Hematopoietic multipotent progenitor cell treated with erythropoietin and hydrocortisone succinate and interleukin-3 and kit ligand, for 6 days (in vitro differentiated cells): ENCODE measurements around the gene EML5.
A peak's percentile ranks its signal among the peaks of the same experiment; 100 is the strongest.
"Not testable (repeated sequence)": the region's sequence is repeated elsewhere in the genome, so short reads cannot be mapped to it uniquely, and the experiment has no call there.

Experiments used
- DNase-seq: peaks from one replicate; pipeline ENCODE4 v3.0.0-alpha.2; 2015

EML5 gene

DNA sequence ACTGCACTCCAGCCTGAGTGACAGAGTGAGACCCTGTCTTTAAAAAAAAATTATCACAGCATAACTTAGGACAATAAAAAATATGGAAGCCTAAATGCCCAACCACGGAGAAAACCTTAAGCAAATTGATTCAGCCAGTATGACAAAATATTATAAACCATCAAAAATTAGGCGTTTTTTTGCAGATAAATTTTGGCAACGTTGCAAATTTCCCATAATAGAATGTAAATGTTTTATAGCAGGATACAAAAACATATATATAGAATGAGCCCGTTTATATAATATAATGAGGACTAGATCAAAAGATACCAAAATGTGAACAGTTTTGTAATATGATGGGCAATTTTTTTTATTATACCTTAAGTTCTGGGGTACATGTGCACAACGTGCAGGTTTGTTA lies 6.8 kb upstream of the EML5 start:
- no peak for DNase-seq

DNA sequence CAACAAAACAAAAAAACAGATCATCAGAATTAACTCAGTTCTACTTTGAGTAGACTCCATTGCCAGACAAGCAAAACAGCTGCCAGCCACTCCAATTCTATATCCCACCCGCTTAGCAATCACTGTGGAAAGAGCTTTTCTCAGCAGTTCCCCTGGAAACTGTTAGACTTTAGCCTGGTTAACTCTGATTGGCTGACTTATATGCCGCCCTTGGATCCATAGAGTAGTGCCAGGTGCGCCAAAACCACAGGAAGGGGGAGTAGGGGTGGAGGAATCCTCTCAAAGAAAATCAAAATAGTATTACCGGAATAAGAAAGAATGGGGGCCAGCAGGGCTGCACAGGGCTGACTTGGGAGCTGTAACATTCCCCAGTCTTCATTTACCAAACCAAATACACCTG lies 5.4 kb upstream of the EML5 start:
- DNase-seq: no peak

DNA sequence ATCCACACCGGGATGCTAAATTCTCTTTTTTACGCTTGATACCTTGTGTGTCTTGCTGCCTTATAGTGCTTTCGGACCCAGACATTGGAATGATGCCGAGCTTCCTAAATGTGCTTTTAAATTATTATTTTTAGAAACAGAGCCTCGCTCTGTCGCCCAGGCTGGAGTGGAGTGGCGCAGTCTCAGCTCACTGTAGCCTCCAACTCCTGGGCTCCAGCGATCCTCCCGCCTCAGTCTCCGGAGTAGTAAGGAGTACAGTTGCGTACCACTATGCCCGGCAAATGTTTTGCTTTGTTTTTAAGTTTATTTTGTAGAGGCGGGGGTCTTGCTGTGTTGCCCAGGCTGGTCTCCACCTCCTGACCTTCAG lies 489 bp upstream of the EML5 start:
- no peak for DNase-seq

DNA sequence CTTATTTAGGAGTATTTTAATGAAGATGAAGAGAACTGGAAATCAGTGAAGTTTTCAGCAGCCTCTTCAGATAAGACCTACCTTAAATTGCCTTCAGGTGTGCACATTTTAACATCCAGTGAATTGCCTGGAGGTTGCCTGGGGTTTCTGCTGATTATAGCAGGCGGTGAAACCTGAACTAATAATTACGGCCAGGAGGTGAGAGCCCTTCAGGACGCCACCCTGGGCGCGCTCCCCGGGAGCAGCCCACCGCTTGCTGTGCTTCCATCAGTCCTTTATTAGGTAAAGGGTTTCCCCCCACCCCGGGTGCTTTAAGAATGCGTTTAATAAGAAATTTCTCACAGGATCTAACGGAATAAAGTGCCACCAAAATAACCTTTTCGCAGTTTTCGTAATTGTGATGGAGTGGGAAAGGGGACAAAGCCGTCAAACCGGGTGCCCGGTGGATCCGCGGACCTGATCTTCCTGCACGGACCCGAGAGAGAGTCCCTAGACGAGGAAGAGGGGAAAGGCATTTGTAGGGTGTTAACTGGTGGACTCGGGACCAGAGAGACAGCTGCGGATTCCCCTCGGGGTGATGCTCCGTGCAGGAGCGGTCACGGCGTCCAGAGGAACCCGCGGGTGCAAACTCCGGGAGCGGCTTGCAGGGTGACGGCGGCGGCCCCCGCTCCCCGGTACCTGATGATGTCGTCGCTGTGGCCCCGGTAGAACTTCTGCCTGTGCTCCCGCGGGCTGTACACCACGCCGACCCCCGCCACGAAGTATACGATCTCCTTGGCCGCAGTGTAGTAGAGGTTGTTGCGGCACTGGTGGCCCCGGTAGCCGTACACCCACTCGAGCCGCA lies 902 bp downstream of the EML5 start:
- peak; percentile 17 for DNase-seq

GRCh38 chr14:88791252-88791621 lies 1.5 kb downstream of the EML5 start:
- no peak for DNase-seq

DNA sequence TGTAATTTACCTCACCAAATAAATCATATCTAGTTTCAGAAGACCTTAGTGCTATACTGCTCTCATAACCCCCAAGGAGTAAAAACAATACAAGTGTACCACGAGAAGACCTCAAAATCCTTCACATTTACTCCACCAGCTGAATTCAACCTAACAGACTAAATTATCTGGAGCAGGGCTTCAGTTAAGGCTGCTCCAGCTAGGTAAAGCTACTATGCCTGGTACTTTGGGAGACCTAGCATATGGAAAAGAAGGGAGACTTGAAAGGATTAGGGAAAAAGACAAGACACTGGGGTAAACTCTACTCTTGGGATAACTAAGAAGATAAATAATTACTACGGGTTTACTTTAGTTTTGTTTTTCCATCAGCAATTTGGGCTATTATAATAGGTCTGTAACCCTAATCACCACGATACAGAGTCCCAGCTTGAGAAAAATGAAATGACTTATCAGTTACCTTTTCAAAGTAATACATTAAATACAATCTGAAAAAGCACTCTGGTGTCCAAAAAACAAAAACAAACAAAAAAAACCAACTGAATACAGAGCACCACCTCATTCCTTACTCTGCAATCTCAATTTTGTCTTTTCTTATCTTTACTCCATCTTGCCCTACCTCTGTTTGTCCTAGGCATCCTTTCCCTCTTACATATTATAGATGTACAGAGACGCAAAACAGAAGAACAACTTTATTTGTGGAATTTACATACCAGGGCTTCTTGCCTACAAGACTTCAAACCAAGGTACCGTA lies 2.1 kb downstream of the EML5 start:
- no peak for DNase-seq

- not testable (repeated sequence) for DNase-seq
Observed at GRCh38 chr14:88789573-88789972, 3.2 kb downstream of the EML5 start.

- peak; percentile 15 for DNase-seq
Observed at GRCh38 chr14:88786715-88787114, 6.0 kb downstream of the EML5 start.

DNA sequence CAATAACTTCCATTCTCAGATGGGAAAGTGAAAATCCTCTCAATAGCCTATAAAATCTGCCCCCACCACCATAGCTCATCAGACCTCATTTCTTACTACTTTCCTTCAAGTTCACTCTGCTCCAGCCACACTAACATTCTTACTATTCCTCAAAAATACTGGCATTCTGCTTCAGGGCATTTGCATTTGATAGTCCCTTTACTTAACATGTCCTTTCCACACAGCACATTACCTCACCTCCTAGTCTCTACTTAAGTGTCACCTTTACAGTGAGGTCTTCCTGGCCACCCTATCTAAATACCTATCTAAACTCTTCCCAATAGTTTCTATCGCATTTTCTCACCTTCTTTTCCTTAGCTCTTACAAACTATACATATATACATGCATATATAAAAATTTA lies 6.8 kb downstream of the EML5 start:
- no peak for DNase-seq

GRCh38 chr14:88775532-88775931 lies 17.2 kb downstream of the EML5 start:
- DNase-seq: no peak

DNA sequence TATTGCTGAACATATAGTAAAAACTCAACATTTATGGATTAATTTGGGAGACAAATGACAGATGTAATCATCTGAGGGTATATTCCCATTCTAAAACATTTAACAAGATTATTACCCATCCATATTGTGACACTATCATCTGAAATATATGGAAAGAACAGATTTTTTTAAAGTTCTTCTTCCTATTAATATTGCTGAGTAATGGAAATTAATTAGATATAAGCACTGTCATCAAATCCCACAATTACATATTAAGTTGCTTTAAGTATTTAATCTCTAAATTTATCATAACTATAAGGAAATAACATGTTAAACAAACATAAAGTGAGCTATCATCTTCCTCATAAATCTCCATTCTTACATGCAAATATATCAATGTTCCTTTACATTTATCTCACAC lies 22.0 kb downstream of the EML5 start:
- DNase-seq: no peak

DNA sequence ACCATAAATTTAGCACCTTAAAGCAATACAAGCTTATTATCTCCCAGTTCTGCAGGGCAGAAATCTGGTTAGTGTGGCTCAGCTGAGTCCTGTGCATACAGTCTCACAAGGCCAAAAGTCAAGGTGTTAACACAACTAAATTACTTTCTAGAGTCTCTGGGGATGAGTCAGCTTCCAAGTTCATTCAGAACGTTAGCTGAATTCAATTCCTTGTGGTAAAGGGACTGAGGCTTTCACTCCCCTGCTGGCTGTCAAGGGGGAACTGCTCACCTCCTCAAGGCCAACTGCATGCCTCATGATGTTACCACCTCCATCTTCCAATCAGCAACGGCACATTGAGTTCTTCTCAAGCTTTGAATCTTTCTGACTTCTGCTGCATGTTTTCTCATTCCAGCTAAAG lies 27.6 kb downstream of the EML5 start:
- no peak for DNase-seq

GRCh38 chr14:88753873-88754272 lies 38.9 kb downstream of the EML5 start:
- no peak for DNase-seq

- no peak for DNase-seq
Observed at GRCh38 chr14:88750945-88751344, 41.8 kb downstream of the EML5 start.

DNA sequence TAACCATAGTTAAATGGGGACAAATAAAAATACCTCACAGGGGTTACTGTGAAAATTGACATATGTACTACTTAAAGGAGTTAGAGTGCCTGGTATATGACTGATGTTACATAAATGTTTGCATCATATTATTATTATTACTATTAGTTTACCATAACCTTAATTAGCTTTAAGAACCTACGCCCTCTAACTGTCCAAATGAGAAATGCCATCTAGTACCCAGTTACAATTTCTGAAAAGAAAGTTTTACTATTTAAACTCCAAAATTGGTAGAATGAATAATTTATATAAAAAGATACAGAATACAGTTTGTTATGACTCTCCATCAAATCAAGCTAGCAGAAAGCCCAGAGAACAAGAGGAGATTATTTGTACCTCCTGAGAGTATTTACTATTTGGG lies 42.3 kb downstream of the EML5 start:
- no peak for DNase-seq

DNA sequence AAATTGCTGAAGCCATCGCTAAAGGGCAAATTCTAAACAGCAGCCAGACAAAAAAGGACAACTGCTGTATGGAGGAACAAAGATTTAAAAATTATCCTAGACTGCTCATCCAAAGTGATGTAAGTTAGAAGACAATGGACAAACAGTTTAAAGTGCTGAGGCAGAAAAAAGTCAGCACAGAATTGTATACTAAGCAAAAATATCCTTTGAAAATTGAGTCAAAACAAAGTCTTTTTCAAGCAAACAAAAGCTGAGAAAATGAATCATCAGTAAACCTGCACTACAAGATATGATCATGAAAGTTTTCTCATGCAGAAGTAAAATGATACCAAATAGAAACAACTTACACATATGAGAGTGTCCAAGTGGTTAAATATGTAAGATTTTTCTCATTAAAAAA lies 43.6 kb downstream of the EML5 start:
- no peak for DNase-seq

DNA sequence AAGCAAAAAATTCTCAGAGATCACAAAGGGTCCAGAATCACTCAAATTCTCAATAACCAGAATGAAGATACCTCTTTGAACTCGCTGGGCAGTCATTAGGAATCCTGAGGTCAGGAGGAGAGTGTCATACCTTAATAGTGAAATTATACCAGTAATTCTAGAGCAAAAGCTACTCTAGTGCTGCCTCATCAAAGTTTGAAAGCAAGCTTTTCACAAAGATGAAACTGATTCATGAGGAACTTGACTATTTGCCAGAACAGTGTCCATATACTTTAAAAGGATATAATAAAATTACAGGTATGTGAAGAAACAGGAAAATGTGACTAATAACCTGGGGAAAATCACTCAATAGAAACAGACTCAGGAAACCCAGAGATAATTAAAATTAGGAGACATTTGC lies 44.5 kb downstream of the EML5 start:
- DNase-seq: no peak

- DNase-seq: no peak
Observed at GRCh38 chr14:88746052-88746451, 46.7 kb downstream of the EML5 start.

GRCh38 chr14:88737245-88737644 lies 55.5 kb downstream of the EML5 start:
- no peak for DNase-seq

- no peak for DNase-seq
Observed at GRCh38 chr14:88733121-88733520, 59.6 kb downstream of the EML5 start.

- peak; percentile 27 for DNase-seq
Observed at GRCh38 chr14:88729159-88729558, 63.6 kb downstream of the EML5 start.

DNA sequence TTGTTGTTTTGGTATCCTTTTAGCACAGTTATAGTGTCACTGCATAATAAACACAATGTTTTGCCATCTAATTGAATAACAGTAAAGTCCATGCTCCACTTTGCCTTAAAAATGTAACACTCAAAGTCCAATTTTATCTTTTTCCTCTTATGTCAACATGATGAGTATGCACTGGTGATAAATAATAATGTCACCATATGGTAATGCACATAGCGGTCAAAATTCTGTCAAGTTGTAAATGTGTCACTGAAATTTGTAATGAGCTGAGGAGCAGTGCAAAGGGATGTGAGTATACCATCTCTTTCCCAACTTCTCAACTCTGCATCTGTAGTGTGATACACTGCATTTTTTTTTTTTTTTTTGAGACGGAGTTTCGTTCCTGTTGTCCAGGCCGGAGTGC lies 65.7 kb downstream of the EML5 start:
- DNase-seq: no peak

DNA sequence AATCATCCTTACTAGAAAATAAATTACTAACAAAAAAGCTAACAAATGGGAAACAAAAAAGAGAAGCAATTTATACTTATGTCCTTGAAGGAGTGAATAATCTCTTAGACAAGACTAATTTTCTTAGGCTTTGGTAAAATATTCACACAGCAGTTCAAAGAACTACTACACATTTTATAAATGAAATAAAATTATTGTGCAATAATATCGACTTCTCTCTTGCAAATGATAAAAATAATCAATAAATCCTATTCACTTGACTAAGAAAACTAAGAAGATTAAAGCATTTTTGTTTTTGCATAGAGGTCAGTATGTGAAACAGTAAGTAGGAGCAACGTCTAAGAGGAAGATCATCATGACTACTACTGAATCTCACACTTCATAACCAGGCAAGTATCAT lies 82.0 kb downstream of the EML5 start:
- no peak for DNase-seq

GRCh38 chr14:88707088-88707487 lies 85.7 kb downstream of the EML5 start:
- no peak for DNase-seq

DNA sequence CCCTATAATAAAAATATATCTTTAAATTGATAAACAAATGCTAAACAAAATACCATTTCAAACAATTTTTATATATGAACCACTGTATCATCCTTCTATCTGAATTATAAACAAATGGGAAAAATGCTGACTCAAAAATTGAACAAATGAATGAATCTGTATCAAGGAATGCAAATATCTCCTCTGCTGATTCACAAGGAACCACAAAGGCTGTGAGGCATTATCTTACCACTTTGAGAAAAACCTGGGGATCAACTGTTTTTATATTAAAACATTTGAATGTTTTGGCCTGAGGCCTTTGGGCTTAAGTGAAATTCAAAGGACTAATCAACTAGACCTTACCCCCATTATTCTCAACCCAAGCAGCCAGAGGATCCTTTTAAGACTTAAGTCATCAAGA lies 86.3 kb downstream of the EML5 start:
- no peak for DNase-seq
